Keratinocyte (primary cell): ENCODE data around the gene ATP5MC2. TPM values are rescaled to one million over a fixed set of nuclear protein-coding genes. Genes with fewer than 3 reads are reported as not detected.
A peak's percentile ranks its signal among the peaks of the same experiment; 100 is the strongest.

Experiments used
- DNase-seq: peaks from one replicate; pipeline ENCODE4 v3.0.0-alpha.2; 2011; ENCODE audit warnings: low read depth, missing footprints, low spot score
- FAIRE-seq: peaks from 2 replicates; lab custom pipeline; 2011; peaks lifted over from hg19 to GRCh38; lab: Jason Lieb, UNC
- H2AFZ ChIP-seq: 2 replicates; pipeline ENCODE4 v1.6.0; 2012; ENCODE audit warnings: low read length, control low read depth, inconsistent platforms; ENCODE audit not compliant: control insufficient read depth
- H3K27ac ChIP-seq: 2 replicates; pipeline ENCODE4 v1.5.1; 2011; ENCODE audit warnings: low read length; ENCODE audit not compliant: control insufficient read depth, insufficient read depth
- H3K27me3 ChIP-seq: 3 replicates; pipeline ENCODE4 v1.6.0; 2011; ENCODE audit warnings: low read length; ENCODE audit not compliant: control insufficient read depth, insufficient read depth; ENCODE audit errors: extremely low read depth
- H3K36me3 ChIP-seq, 2 experiments: 2 replicates in 1 of 2; 3 replicates in 1 of 2; pipeline ENCODE4 v1.5.1; 2011; ENCODE audit warnings: low read length in 2 of 2, mild to moderate bottlenecking in 1 of 2; ENCODE audit not compliant: control insufficient read depth in 2 of 2, insufficient read depth in 2 of 2; ENCODE audit errors: extremely low read depth in 1 of 2
- H3K4me1 ChIP-seq: 3 replicates; pipeline ENCODE4 v1.5.1; 2011; ENCODE audit warnings: low read length; ENCODE audit not compliant: control insufficient read depth, insufficient read depth; ENCODE audit errors: extremely low read depth
- H3K4me2 ChIP-seq: 3 replicates; pipeline ENCODE4 v1.6.0; 2011; ENCODE audit warnings: low read depth, low read length; ENCODE audit not compliant: control insufficient read depth, insufficient read depth; ENCODE audit errors: extremely low read depth
- H3K4me3 ChIP-seq, 3 experiments: fragments of 200-600 bp in 1 of 3; sonication (generic) in 1 of 3; 2 replicates in 2 of 3; 3 replicates in 1 of 3; pipeline ENCODE4 v1.5.1; 2011 to 2016; ENCODE audit warnings: low read length in 3 of 3, mild to moderate bottlenecking in 3 of 3, control low read depth in 2 of 3, inconsistent platforms in 1 of 3, low read depth in 1 of 3, mixed read lengths in 1 of 3, mixed run types in 1 of 3, moderate library complexity in 1 of 3; ENCODE audit not compliant: control insufficient read depth in 2 of 3, insufficient read depth in 2 of 3; ENCODE audit errors: extremely low read depth in 1 of 3
- H3K79me2 ChIP-seq: 2 replicates; pipeline ENCODE4 v1.6.0; 2012; ENCODE audit warnings: low read length; ENCODE audit not compliant: control insufficient read depth, insufficient read depth
- H3K9ac ChIP-seq: 3 replicates; pipeline ENCODE4 v1.6.0; 2011; ENCODE audit warnings: low read length; ENCODE audit not compliant: control insufficient read depth, insufficient read depth; ENCODE audit errors: extremely low read depth
- H3K9me1 ChIP-seq: 3 replicates; pipeline ENCODE4 v1.6.0; 2011; ENCODE audit warnings: low read length; ENCODE audit not compliant: control insufficient read depth, insufficient read depth; ENCODE audit errors: extremely low read depth
- H3K9me3 ChIP-seq: 2 replicates; pipeline ENCODE4 v1.5.1; 2012; ENCODE audit warnings: low read depth, low read length; ENCODE audit not compliant: control insufficient read depth
- H4K20me1 ChIP-seq: 3 replicates; pipeline ENCODE4 v1.6.0; 2011; ENCODE audit warnings: low read length; ENCODE audit not compliant: control insufficient read depth, insufficient read depth; ENCODE audit errors: extremely low read depth
- EZH2 ChIP-seq: IDR thresholded peaks from one replicate; pipeline ENCODE4 v1.6.1; 2012; ENCODE audit warnings: inconsistent platforms, mild to moderate bottlenecking, low read length, moderate library complexity
- dilution Hi-C: fragments of 300-500 bp; cut with MboI; formaldehyde crosslinking; loops from one replicate; pipeline ENCODE4 v1.7.0; 2020; ENCODE audit warnings: low sequenced_read_pairs; ENCODE audit not compliant: extremely low pct_ligation_motif_present
- polyA minus RNA-seq, 3 experiments: library from RNA; depleted of rRNA, polyadenylated mRNA; stranded (reverse); fragments of >200 nt; gene quantifications; 1 replicate in 1 of 3; 2 replicates in 1 of 3; 3 replicates in 1 of 3; pipeline ENCODE4 v1.2.3, GENCODE V29; 2011
- polyA plus RNA-seq, 5 experiments: library from polyadenylated mRNA; depleted of rRNA in 3 of 5; stranded (reverse) in 3 of 5; stranded (forward) in 1 of 5; unstranded in 1 of 5; fragments of >200 nt; gene quantifications; 1 replicate in 1 of 5; 2 replicates in 3 of 5; 3 replicates in 1 of 5; pipeline versions ENCODE4 v1.2.1 to v1.2.3, GENCODE V29; 2011 to 2012; ENCODE audit warnings: missing spikeins in 2 of 5, low read depth in 1 of 5, low replicate concordance in 1 of 5
- TF ChIP-seq, protein P1 (sequence below), 3 experiments: IDR thresholded peaks in 1 of 3; conservative IDR thresholded peaks in 1 of 3; optimal IDR thresholded peaks in 1 of 3; 2 replicates in 2 of 3; 3 replicates in 1 of 3; pipeline versions ENCODE3 to v1.5.1; 2011; ENCODE audit warnings: low read length in 3 of 3, mild to moderate bottlenecking in 3 of 3, moderate library complexity in 2 of 3, control low read depth in 1 of 3, inconsistent platforms in 1 of 3; ENCODE audit not compliant: insufficient read depth in 2 of 3; ENCODE audit errors: extremely low read depth in 1 of 3

The ATP5MC2 gene
- polyA plus RNA-seq (138 to 236 TPM (median 205 TPM) in 3 replicates), polyA minus RNA-seq (333 to 630 TPM (median 388 TPM) in 3 replicates)
- polyA plus RNA-seq (2011; ENCODE audit: low read depth): 13.2 TPM
- 194 and 211 TPM in 2 replicates for polyA plus RNA-seq (2011; cell fraction: cytosol; rRNA removed)
- polyA plus RNA-seq (2011; cell fraction: nucleus; rRNA removed): 77.1 and 77.5 TPM in 2 replicates
- 255 and 338 TPM in 2 replicates for polyA plus RNA-seq (2012; ENCODE audit: low replicate concordance)
- 188 TPM for polyA minus RNA-seq (2011; cell fraction: cytosol; rRNA and poly(A)+ RNA removed)
- polyA minus RNA-seq (2011; cell fraction: nucleus; rRNA and poly(A)+ RNA removed): 57.5 and 60.0 TPM in 2 replicates

- DNase-seq (peak; percentile 99), FAIRE-seq (peak; percentile 89)
- no peaks in the 10 kb centered on the region for H4K20me1 ChIP-seq
- H3K27me3 ChIP-seq: no peaks in the 10 kb centered on the region
- peaks cover 8% of the 10 kb centered on the region for H3K79me2 ChIP-seq
- H3K4me2 ChIP-seq: peak within 1 kb of the TSS; percentile 97
- H3K9me1 ChIP-seq: no peaks in the 10 kb centered on the region
- H3K36me3 ChIP-seq: peaks cover under 1 to 2% of the 10 kb centered on the region in 2 experiments
- H3K9me3 ChIP-seq: no peaks in the 10 kb centered on the region
- dilution Hi-C loops: no loop called here
- peaks cover 29% of the 10 kb centered on the region for H3K4me1 ChIP-seq
- H3K4me3 ChIP-seq: peak within 1 kb of the TSS; percentile 51 to 96 (median 80)
- H3K27ac ChIP-seq: peak within 1 kb of the TSS; percentile 93
- H2AFZ ChIP-seq: peak within 1 kb of the TSS; percentile 98
- TF ChIP-seq EZH2: no peak
- TF ChIP-seq, protein P1, sequence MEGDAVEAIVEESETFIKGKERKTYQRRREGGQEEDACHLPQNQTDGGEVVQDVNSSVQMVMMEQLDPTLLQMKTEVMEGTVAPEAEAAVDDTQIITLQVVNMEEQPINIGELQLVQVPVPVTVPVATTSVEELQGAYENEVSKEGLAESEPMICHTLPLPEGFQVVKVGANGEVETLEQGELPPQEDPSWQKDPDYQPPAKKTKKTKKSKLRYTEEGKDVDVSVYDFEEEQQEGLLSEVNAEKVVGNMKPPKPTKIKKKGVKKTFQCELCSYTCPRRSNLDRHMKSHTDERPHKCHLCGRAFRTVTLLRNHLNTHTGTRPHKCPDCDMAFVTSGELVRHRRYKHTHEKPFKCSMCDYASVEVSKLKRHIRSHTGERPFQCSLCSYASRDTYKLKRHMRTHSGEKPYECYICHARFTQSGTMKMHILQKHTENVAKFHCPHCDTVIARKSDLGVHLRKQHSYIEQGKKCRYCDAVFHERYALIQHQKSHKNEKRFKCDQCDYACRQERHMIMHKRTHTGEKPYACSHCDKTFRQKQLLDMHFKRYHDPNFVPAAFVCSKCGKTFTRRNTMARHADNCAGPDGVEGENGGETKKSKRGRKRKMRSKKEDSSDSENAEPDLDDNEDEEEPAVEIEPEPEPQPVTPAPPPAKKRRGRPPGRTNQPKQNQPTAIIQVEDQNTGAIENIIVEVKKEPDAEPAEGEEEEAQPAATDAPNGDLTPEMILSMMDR (optimal IDR thresholded peaks at IDR 0.05 in 1 of 3, IDR thresholded peaks at IDR 0.05 in 1 of 3, conservative IDR thresholded peaks at IDR 0.05 in 1 of 3; ENCODE audit: extremely low read depth in 1 of 3, insufficient read depth in 2 of 3, low read length in 3 of 3): peak; percentile 100
- H3K9ac ChIP-seq: peak within 1 kb of the TSS; percentile 93
These were observed at the start of gene ATP5MC2 for GRCh38 chr12:53675701-53676607. ATP5MC2 (minus strand) TSS chr12:53676083; CDS start chr12:53672614, 3,469 bp downstream.

DNA sequence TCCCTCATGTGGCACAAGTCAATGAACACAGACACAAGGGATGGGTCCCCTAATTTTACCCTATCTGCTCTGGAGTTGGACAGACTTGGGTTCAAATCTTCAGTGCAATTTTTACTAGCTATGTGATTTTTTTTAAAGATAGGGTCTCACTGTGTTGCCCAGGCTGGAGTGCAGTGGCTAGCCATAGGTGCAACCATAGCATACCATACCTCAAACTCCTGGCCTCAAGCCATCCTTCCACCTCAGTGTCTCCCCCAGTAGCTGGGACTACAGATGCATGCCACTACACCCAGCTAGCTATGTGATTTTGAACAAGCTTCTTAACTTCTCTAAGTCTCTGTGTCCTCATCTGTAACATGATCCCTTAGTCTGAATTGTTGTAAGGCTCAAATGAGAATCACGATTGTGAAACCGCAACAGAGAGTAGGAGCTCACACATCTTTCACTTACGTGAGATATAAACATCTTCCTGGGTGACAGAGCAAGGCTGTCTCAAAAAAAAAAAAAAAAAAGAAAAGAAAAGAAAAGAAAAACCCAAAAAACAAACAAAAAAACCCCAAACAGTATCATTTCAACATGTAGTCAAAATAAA lies 46.7 kb upstream of the ATP5MC2 start:
- no peak overlapping the region for H3K27ac ChIP-seq
- no peaks in the 10 kb centered on the region for H3K79me2 ChIP-seq
- H3K36me3 ChIP-seq: peaks cover 0 to 21% of the 10 kb centered on the region in 2 experiments
- H3K9me3 ChIP-seq: no peaks in the 10 kb centered on the region
- H3K4me1 ChIP-seq: peaks cover 13% of the 10 kb centered on the region
- dilution Hi-C loops: no loop called here
- TF ChIP-seq EZH2: no peak
- H4K20me1 ChIP-seq: no peaks in the 10 kb centered on the region
- H3K4me2 ChIP-seq: no peak overlapping the region
- H3K4me3 ChIP-seq: no peak overlapping the region
- DNase-seq (no peak), FAIRE-seq (no peak)
- no peak overlapping the region for H2AFZ ChIP-seq
- no peaks in the 10 kb centered on the region for H3K9me1 ChIP-seq
- H3K27me3 ChIP-seq: no peaks in the 10 kb centered on the region
- H3K9ac ChIP-seq: no peak overlapping the region
